B cell (primary cell): Measurements from ENCODE around the gene MICAL3.

Experiments used
- EZH2 ChIP-seq: IDR thresholded peaks from 2 replicates; pipeline ENCODE4 v1.6.1; 2012; ENCODE audit warnings: borderline replicate concordance, low read depth, mild to moderate bottlenecking, moderate library complexity, low read length; ENCODE audit not compliant: insufficient read depth, poor library complexity, severe bottlenecking
- TF ChIP-seq, protein P1 (sequence below): fragments of 200-600 bp; IDR thresholded peaks from one replicate; pipeline ENCODE4 v1.8.0; 2022; ENCODE audit warnings: antibody characterized with exemption, mild to moderate bottlenecking

GRCh38 chr22:17844150-17844549 is 180.2 kb downstream of the MICAL3 start:
- TF ChIP-seq, protein P1, sequence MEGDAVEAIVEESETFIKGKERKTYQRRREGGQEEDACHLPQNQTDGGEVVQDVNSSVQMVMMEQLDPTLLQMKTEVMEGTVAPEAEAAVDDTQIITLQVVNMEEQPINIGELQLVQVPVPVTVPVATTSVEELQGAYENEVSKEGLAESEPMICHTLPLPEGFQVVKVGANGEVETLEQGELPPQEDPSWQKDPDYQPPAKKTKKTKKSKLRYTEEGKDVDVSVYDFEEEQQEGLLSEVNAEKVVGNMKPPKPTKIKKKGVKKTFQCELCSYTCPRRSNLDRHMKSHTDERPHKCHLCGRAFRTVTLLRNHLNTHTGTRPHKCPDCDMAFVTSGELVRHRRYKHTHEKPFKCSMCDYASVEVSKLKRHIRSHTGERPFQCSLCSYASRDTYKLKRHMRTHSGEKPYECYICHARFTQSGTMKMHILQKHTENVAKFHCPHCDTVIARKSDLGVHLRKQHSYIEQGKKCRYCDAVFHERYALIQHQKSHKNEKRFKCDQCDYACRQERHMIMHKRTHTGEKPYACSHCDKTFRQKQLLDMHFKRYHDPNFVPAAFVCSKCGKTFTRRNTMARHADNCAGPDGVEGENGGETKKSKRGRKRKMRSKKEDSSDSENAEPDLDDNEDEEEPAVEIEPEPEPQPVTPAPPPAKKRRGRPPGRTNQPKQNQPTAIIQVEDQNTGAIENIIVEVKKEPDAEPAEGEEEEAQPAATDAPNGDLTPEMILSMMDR: no peak
- no peak for TF ChIP-seq EZH2
